ENCODE data around the gene DNAJC8.

Gene DNAJC8

DNA sequence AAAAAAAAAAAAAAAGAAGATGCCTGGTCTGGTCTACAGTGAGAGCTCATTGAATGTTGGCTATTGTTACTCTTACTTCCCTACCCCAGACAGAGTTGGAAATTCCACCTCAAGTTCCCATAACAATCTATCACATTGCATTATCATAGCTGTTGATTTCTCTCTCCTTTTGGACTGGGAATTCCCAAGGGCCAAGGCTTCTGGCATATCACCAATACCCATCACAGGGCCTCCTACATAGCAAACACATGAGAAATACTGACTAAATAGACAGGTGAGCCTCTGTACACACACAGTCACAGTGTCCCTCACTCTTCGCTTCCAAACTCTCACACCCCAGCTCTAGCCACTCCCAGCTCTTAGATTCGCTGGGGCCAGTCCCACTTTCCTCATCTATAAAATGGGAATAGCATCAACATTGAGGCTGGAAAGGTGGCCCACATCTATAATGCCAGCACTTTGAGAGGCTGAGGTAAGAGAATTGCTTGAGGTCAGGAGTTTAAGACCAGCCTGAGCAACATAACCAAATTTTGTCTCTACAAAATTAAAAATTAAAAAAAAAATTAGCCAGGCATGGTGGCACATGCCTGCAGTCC, 62.7 kb downstream of the DNAJC8 start:
- DNase-seq = no peak

GRCh38 chr1:28163496-28164161, 69.2 kb downstream of the DNAJC8 start:
- no peak for DNase-seq

DNA sequence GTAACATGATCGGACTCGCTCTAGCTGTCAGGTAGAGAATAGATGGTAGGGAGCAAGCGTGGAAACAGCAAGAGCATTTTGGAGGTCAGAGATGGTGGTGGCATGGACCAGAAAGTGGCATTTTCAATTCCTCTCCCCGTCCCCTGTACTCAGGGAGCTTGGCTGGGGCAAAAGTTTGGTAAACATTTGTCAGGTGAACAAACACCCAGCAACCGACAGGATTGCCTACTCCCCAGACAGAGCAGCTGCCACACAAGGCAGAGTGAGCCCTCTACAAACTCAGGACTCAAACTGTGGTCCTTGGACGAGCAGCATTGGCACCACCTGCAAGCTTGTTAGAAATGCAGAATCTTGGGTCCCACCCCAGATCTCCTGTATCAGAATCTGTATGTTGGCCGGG, 70.7 kb downstream of the DNAJC8 start:
- no peak for DNase-seq

- no peak for DNase-seq
These were observed 71.1 kb downstream of the DNAJC8 start for GRCh38 chr1:28161751-28162150.

GRCh38 chr1:28160782-28161266, 72.0 kb downstream of the DNAJC8 start:
- DNase-seq = no peak

- no peak for DNase-seq
These were observed 73.1 kb downstream of the DNAJC8 start for GRCh38 chr1:28159680-28160079.

GRCh38 chr1:28159243-28159642, 73.6 kb downstream of the DNAJC8 start:
- DNase-seq = no peak

DNA sequence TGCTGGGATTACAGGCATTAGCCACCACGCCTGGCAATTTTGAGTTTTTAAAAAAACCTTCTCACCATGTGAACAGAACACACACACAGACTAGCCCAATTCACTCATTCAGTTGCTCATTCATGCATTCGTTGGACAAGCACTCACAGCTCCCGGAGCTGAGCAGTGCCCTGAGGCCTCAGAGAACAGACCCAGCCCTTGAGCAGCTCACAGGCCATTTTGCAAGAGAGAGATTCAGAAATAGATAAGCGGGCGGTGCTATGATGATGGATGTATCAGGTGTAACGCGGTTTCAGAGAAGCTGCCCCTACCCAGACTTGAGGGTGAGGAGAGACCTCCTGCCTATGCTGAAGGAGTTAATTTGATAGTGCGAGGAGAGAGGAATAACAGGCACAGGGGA, 74.9 kb downstream of the DNAJC8 start:
- DNase-seq = no peak

DNA sequence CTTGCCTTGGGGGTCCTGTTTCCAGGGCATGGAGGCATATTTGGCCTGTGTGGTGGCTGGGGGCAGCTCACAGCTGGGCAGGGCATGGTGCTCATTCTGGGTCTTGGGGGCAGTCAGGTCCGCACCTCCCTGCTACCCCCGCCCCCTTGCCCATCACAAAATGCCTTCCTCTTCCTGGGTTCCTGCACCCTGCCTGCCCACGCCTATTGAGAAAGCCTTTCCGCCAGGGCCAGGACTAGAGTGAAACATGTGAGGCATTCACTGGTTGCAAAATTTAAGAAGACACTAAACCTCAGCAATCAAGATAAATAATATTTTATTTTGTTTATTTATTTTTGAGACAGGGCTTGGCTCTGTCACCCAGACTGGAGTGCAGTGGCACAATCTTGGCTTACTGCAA, 76.0 kb downstream of the DNAJC8 start:
- no peak for DNase-seq

- no peak for DNase-seq
These were observed 77.2 kb downstream of the DNAJC8 start for GRCh38 chr1:28155628-28156027.

- DNase-seq = no peak
These were observed 78.7 kb downstream of the DNAJC8 start for GRCh38 chr1:28154078-28154594.

Measured in NCI-H2227 treated with DMSO at 0.1 percent for 48 hours (cell line).